ENCODE data around the gene ZNF579.

- TF ChIP-seq POLR2A (IDR thresholded peaks at IDR 0.05; ENCODE audit: low read depth, low read length) (no peak), POLR2AphosphoS5 (IDR thresholded peaks at IDR 0.05; ENCODE audit: low read depth, low read length) (no peak), TAF1 (IDR thresholded peaks at IDR 0.05; ENCODE audit: low read depth, low read length) (no peak), PAX5 (IDR thresholded peaks at IDR 0.05; ENCODE audit: insufficient read depth, low read length, severe bottlenecking) (no peak)
Observed at GRCh38 chr19:55603115-55603514, 22.5 kb upstream of the ZNF579 start.
